AG09309 (cell line): ENCODE data around the gene CABLES2.

Source experiments
- DNase-seq: peaks from one replicate; pipeline ENCODE4 v3.0.0-alpha.2; 2010; ENCODE audit warnings: low read depth
- H3K4me3 ChIP-seq: 2 replicates; pipeline ENCODE4 v1.5.1; 2011; ENCODE audit warnings: mild to moderate bottlenecking, low read depth, low read length, moderate library complexity; ENCODE audit not compliant: control insufficient read depth
- CTCF ChIP-seq: IDR thresholded peaks from 2 replicates; pipeline ENCODE4 v1.5.1; 2011; ENCODE audit warnings: mild to moderate bottlenecking, low read depth, low read length, inconsistent platforms; ENCODE audit not compliant: insufficient read depth, control insufficient read depth; ENCODE audit errors: missing control alignments

Gene CABLES2

GRCh38 chr20:62370115-62370806, 36.8 kb downstream of the CABLES2 start:
- H3K4me3 ChIP-seq, result no peak overlapping the region
- no peak for TF ChIP-seq CTCF
- peak; percentile 52 for DNase-seq

- DNase-seq, result no peak
- no peak for TF ChIP-seq CTCF
- H3K4me3 ChIP-seq, result no peak overlapping the region
These were observed 37.3 kb downstream of the CABLES2 start for GRCh38 chr20:62369815-62370114.

- TF ChIP-seq CTCF, result peak; percentile 36
- H3K4me3 ChIP-seq, result no peak overlapping the region
- no peak for DNase-seq
These were observed 37.9 kb downstream of the CABLES2 start for GRCh38 chr20:62368976-62369814.

- H3K4me3 ChIP-seq, result no peak overlapping the region
- peak; percentile 3 for TF ChIP-seq CTCF
- DNase-seq, result no peak
These were observed 38.6 kb downstream of the CABLES2 start for GRCh38 chr20:62368392-62368975.

- peak overlapping the region; percentile 18 for H3K4me3 ChIP-seq
- TF ChIP-seq CTCF, result no peak
- no peak for DNase-seq
These were observed 39.3 kb downstream of the CABLES2 start for GRCh38 chr20:62367633-62368391.

GRCh38 chr20:62367136-62367632, 39.9 kb downstream of the CABLES2 start, which contains the start of gene LAMA5:
LAMA5 (minus strand) TSS chr20:62367312; CDS start chr20:62367245, 67 bp downstream.
- TF ChIP-seq CTCF, result no peak
- H3K4me3 ChIP-seq, result peak within 1 kb of the TSS; percentile 41
- no peak for DNase-seq
